ENCODE results near the gene ZNF467. TPM values are rescaled to one million over a fixed set of nuclear protein-coding genes. Genes with fewer than 3 reads are reported as not detected.

ZNF467 gene
- total and polyA plus RNA-seq, 2 of the 8 experiments (the other 6 are each of a cell fraction or from before 2014, with no cell fraction given) = 0.50 to 0.51 TPM

DNA sequence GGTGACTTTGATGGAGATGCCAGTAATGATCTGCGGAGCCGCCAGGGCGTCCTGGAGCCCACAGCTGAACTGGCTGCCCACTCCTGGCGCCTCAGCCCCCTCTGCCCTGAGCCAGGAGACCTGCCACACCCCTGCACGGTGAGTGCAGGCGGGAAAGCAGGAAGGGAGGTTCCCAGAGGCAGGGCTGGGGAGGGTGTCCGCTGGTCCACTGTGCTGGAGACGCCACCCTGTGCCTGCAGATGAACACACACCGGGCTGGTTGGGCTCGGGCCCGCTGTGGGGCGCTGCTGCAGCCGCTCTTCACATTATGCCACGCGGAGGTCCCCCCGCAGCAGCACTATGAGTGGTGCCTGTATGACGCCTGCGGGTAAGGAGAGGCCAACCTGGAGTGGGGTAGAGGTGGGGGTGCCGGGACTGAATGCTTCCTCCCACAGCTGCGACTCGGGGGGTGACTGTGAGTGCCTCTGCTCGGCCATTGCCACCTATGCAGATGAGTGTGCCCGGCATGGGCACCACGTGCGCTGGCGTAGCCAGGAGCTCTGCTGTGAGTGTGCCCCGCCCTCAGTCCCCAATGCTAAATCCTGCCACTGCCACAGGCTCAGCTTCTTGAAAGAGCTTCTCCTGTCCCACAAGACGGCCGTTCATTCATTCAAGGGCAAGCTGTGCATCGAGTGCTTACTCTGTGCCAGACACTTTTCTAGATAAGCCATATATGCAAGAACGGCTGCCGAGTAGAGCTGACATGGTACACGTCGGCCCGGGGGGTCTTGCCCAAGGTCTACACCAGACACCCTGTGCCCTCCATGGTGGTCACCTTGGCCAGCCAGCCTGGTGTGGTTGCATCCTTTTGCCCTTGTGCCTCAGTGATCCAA is 14.3 kb upstream of the ZNF467 start (continued):
- TF ChIP-seq RNF2 (IDR thresholded peaks at IDR 0.05; ENCODE audit: borderline replicate concordance, low read depth, low read length, missing control alignments, poor library complexity, severe bottlenecking) (no peak), RXRA (IDR thresholded peaks at IDR 0.05; ENCODE audit: insufficient read depth, low read depth, low read length) (no peak), CREB1 (IDR thresholded peaks at IDR 0.05) (no peak), GABPA (IDR thresholded peaks at IDR 0.05; ENCODE audit: borderline replicate concordance, insufficient read depth, low read length) (0 out of 2 replicates have a peak, but pooled peaks have one; percentile 19), SP1 (IDR thresholded peaks at IDR 0.05; ENCODE audit: low read depth, low read length) (no peak), POU5F1 (IDR thresholded peaks at IDR 0.05; ENCODE audit: low read depth, low read length) (no peak), CHD1 (IDR thresholded peaks at IDR 0.05; ENCODE audit: low read depth, low read length) (no peak), KDM1A (IDR thresholded peaks at IDR 0.05; ENCODE audit: borderline replicate concordance, low read length) (no peak), FOSL1 (IDR thresholded peaks at IDR 0.05; ENCODE audit: insufficient read depth, low read depth, low read length) (no peak), TAF7 (optimal IDR thresholded peaks at IDR 0.05; ENCODE audit: borderline replicate concordance, low read depth, low read length) (no peak), SIX5 (IDR thresholded peaks at IDR 0.05; ENCODE audit: low read depth, low read length) (no peak), EGR1 (IDR thresholded peaks at IDR 0.05; ENCODE audit: borderline replicate concordance, low read depth, low read length) (no peak), CTBP2 (IDR thresholded peaks at IDR 0.05; ENCODE audit: borderline replicate concordance, insufficient read depth, insufficient read length, low read length) (no peak), CEBPB (IDR thresholded peaks at IDR 0.05; ENCODE audit: low read depth, low read length) (no peak), YY1 (IDR thresholded peaks at IDR 0.05; ENCODE audit: low read depth, low read length) (peak; percentile 42; the same call in 1 of the 2 replicates)
- TF ChIP-seq, protein P1, sequence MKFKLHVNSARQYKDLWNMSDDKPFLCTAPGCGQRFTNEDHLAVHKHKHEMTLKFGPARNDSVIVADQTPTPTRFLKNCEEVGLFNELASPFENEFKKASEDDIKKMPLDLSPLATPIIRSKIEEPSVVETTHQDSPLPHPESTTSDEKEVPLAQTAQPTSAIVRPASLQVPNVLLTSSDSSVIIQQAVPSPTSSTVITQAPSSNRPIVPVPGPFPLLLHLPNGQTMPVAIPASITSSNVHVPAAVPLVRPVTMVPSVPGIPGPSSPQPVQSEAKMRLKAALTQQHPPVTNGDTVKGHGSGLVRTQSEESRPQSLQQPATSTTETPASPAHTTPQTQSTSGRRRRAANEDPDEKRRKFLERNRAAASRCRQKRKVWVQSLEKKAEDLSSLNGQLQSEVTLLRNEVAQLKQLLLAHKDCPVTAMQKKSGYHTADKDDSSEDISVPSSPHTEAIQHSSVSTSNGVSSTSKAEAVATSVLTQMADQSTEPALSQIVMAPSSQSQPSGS (IDR thresholded peaks at IDR 0.05; ENCODE audit: low read length) = no peak
- TF ChIP-seq, protein P2, sequence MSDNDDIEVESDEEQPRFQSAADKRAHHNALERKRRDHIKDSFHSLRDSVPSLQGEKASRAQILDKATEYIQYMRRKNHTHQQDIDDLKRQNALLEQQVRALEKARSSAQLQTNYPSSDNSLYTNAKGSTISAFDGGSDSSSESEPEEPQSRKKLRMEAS (IDR thresholded peaks at IDR 0.05) = peak; percentile 57; the same call in 1 of the 2 replicates
- TF ChIP-seq, protein P3, sequence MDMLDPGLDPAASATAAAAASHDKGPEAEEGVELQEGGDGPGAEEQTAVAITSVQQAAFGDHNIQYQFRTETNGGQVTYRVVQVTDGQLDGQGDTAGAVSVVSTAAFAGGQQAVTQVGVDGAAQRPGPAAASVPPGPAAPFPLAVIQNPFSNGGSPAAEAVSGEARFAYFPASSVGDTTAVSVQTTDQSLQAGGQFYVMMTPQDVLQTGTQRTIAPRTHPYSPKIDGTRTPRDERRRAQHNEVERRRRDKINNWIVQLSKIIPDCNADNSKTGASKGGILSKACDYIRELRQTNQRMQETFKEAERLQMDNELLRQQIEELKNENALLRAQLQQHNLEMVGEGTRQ (IDR thresholded peaks at IDR 0.05; ENCODE audit: low read length) = no peak

Measured in H1 (cell line).